OCI-LY3 (cell line): ENCODE results near the gene RNF2.

Experiments used
- H2AFZ ChIP-seq: fragments of 200-600, 300-600 bp; shearing (Covaris generic); 2 replicates; pipeline ENCODE4 v1.6.0; 2014; ENCODE audit warnings: antibody characterized with exemption, low read depth, low read length
- H3K27ac ChIP-seq: fragments of 200-600, 300-600 bp; sonication (generic); 2 replicates; pipeline ENCODE4 v1.5.1; 2014; ENCODE audit warnings: mild to moderate bottlenecking, low read length, moderate library complexity, mixed read lengths
- H3K27me3 ChIP-seq: fragments of 200-600, 300-600 bp; sonication (generic); 2 replicates; pipeline ENCODE4 v1.6.1; 2014; ENCODE audit warnings: low read depth, low read length, mixed read lengths
- H3K36me3 ChIP-seq: fragments of 200-600, 300-600 bp; sonication (generic); replicated peaks from 2 replicates; pipeline ENCODE3; 2014; ENCODE audit warnings: low read depth, low read length, mixed read lengths
- H3K4me1 ChIP-seq: fragments of 300-600, 200-600 bp; sonication (generic); 2 replicates; pipeline ENCODE4 v1.6.1; 2014; ENCODE audit warnings: low read length, mixed read lengths
- H3K4me2 ChIP-seq: fragments of 200-600, 300-600 bp; sonication (generic); 2 replicates; pipeline ENCODE4 v1.6.1; 2014; ENCODE audit warnings: low read length, mixed read lengths
- H3K4me3 ChIP-seq: fragments of 300-600, 200-600 bp; sonication (generic); 2 replicates; pipeline ENCODE4 v1.5.1; 2014; ENCODE audit warnings: antibody characterized with exemption, mild to moderate bottlenecking, low read length, moderate library complexity
- H3K79me2 ChIP-seq: fragments of 300-600, 200-600 bp; shearing (Covaris generic); 2 replicates; pipeline ENCODE4 v1.6.1; 2014; ENCODE audit warnings: mild to moderate bottlenecking, low read length, mixed read lengths
- H3K9ac ChIP-seq: fragments of 300-600, 200-600 bp; shearing (Covaris generic); 2 replicates; pipeline ENCODE4 v1.6.0; 2014; ENCODE audit warnings: mild to moderate bottlenecking, low read length, moderate library complexity
- H3K9me3 ChIP-seq: fragments of 200-600, 300-600 bp; shearing (Covaris generic); 2 replicates; pipeline ENCODE4 v1.6.1; 2014; ENCODE audit warnings: low read length, mixed read lengths; ENCODE audit not compliant: insufficient read depth
- H4K20me1 ChIP-seq: fragments of 200-600, 300-600 bp; sonication (generic); 2 replicates; pipeline ENCODE4 v1.6.1; 2016; ENCODE audit warnings: low read length, mixed read lengths; ENCODE audit not compliant: insufficient read depth
- CTCF ChIP-seq: fragments of 200-600, 300-600 bp; sonication (generic); IDR thresholded peaks from 2 replicates; pipeline ENCODE4 v1.5.1; 2014; ENCODE audit warnings: antibody characterized with exemption, low read length, low read depth
- EZH2phosphoT487 ChIP-seq: fragments of 200-600 bp; shearing (Covaris generic); IDR thresholded peaks from 2 replicates; pipeline ENCODE4 v1.6.1; 2018; ENCODE audit warnings: antibody characterized with exemption, mixed run types, low read depth

Gene RNF2

GRCh38 chr1:185049670-185050069 is 4.3 kb downstream of the RNF2 start:
- peaks cover 19% of the 10 kb centered on the region for H3K4me1 ChIP-seq
- H3K36me3 ChIP-seq, result peaks cover 7% of the 10 kb centered on the region
- no peak overlapping the region for H3K4me2 ChIP-seq
- peaks cover 4% of the 10 kb centered on the region; the same call in 1 of the 2 replicates for H3K27me3 ChIP-seq
- peaks cover 61% of the 10 kb centered on the region for H4K20me1 ChIP-seq
- no peak overlapping the region for H3K9ac ChIP-seq
- no peak overlapping the region for H2AFZ ChIP-seq
- H3K79me2 ChIP-seq, result peaks cover 86% of the 10 kb centered on the region
- H3K9me3 ChIP-seq, result no peaks in the 10 kb centered on the region
- no peak overlapping the region for H3K27ac ChIP-seq
- no peak overlapping the region for H3K4me3 ChIP-seq
- no peak for TF ChIP-seq EZH2phosphoT487
- no peak for TF ChIP-seq CTCF

GRCh38 chr1:185050823-185051451 is 5.6 kb downstream of the RNF2 start:
- Histone ChIP-seq H4K20me1 (peaks cover 64% of the 10 kb centered on the region), H3K36me3 (peaks cover 7% of the 10 kb centered on the region), H3K27me3 (no peaks in the 10 kb centered on the region), H3K27ac (no peak overlapping the region), H2AFZ (no peak overlapping the region), H3K9ac (no peak overlapping the region), H3K4me2 (no peak overlapping the region), H3K4me3 (no peak overlapping the region), H3K4me1 (peaks cover 16% of the 10 kb centered on the region), H3K9me3 (no peaks in the 10 kb centered on the region), H3K79me2 (peaks cover 96% of the 10 kb centered on the region)
- TF ChIP-seq EZH2phosphoT487 (no peak), CTCF (no peak)

GRCh38 chr1:185053204-185053603 is 7.8 kb downstream of the RNF2 start:
- Histone ChIP-seq H3K79me2 (peaks cover 92% of the 10 kb centered on the region), H3K27ac (no peak overlapping the region), H3K4me1 (peaks cover 4% of the 10 kb centered on the region), H4K20me1 (peaks cover 53% of the 10 kb centered on the region), H3K36me3 (peaks cover 7% of the 10 kb centered on the region), H3K27me3 (no peaks in the 10 kb centered on the region), H3K9ac (no peak overlapping the region), H3K4me2 (no peak overlapping the region), H3K9me3 (no peaks in the 10 kb centered on the region), H3K4me3 (no peak overlapping the region), H2AFZ (no peak overlapping the region)
- TF ChIP-seq CTCF (no peak), EZH2phosphoT487 (no peak)

GRCh38 chr1:185054365-185055060 is 9.2 kb downstream of the RNF2 start:
- H3K4me3 ChIP-seq, result no peak overlapping the region
- no peak overlapping the region for H3K9ac ChIP-seq
- no peaks in the 10 kb centered on the region for H3K27me3 ChIP-seq
- peaks cover 92% of the 10 kb centered on the region for H3K79me2 ChIP-seq
- no peak overlapping the region for H2AFZ ChIP-seq
- no peaks in the 10 kb centered on the region for H3K9me3 ChIP-seq
- H3K27ac ChIP-seq, result no peak overlapping the region
- H4K20me1 ChIP-seq, result peaks cover 56% of the 10 kb centered on the region
- peaks cover 7% of the 10 kb centered on the region for H3K36me3 ChIP-seq
- peaks cover 10% of the 10 kb centered on the region for H3K4me1 ChIP-seq
- H3K4me2 ChIP-seq, result no peak overlapping the region
- TF ChIP-seq CTCF (no peak), EZH2phosphoT487 (no peak)
